HG03095 (cell line): ENCODE data around the gene ALG9.
"Not testable (repeated sequence)": the region's sequence is repeated elsewhere in the genome, so short reads cannot be mapped to it uniquely, and the experiment has no call there.

Experiments
- ATAC-seq: cut with Tn5 transposase; IDR thresholded peaks from one replicate; pipeline ENCODE4 v1.9.1; 2021; ENCODE audit warnings: moderate library complexity; ENCODE audit not compliant: unreplicated experiment

Gene ALG9

GRCh38 chr11:111801135-111801534 lies 70.2 kb downstream of the ALG9 start:
- no peak for ATAC-seq

- no peak for ATAC-seq
Measured at GRCh38 chr11:111798279-111798678, 73.1 kb downstream of the ALG9 start.

GRCh38 chr11:111797145-111797581 lies 74.2 kb downstream of the ALG9 start:
- peak; percentile 51 for ATAC-seq

- ATAC-seq = no peak
Measured at GRCh38 chr11:111796696-111797095, 74.7 kb downstream of the ALG9 start.

GRCh38 chr11:111795334-111795985 lies 75.9 kb downstream of the ALG9 start:
- ATAC-seq = no peak

GRCh38 chr11:111793863-111794262 lies 77.5 kb downstream of the ALG9 start:
- no peak for ATAC-seq

- ATAC-seq = no peak
Measured at GRCh38 chr11:111792955-111793500, 78.4 kb downstream of the ALG9 start.

GRCh38 chr11:111792314-111792713 lies 79.1 kb downstream of the ALG9 start:
- no peak for ATAC-seq

GRCh38 chr11:111788464-111788863 lies 82.9 kb downstream of the ALG9 start:
- no peak for ATAC-seq

GRCh38 chr11:111788051-111788450 lies 83.3 kb downstream of the ALG9 start:
- no peak for ATAC-seq

- ATAC-seq = no peak
Measured at GRCh38 chr11:111785886-111786412, 85.4 kb downstream of the ALG9 start.

- no peak for ATAC-seq
Measured at GRCh38 chr11:111785076-111785475, 86.3 kb downstream of the ALG9 start.

GRCh38 chr11:111784311-111784710 lies 87.1 kb downstream of the ALG9 start:
- ATAC-seq = not testable (repeated sequence)

GRCh38 chr11:111782109-111782741 lies 89.2 kb downstream of the ALG9 start:
- ATAC-seq = no peak

GRCh38 chr11:111779118-111779517 lies 92.3 kb downstream of the ALG9 start:
- no peak for ATAC-seq

- no peak for ATAC-seq
Measured at GRCh38 chr11:111778047-111778558, 93.3 kb downstream of the ALG9 start.

- no peak for ATAC-seq
Measured at GRCh38 chr11:111777094-111778046, 94.0 kb downstream of the ALG9 start.

- ATAC-seq = peak; percentile 96
Measured at GRCh38 chr11:111776398-111777093, 94.8 kb downstream of the ALG9 start.

GRCh38 chr11:111774955-111775710 lies 96.2 kb downstream of the ALG9 start:
- ATAC-seq = no peak
